Neural cell (in vitro differentiated cells): ENCODE data around the gene VPS13D. TPM values are rescaled to one million over a fixed set of nuclear protein-coding genes. Genes with fewer than 3 reads are reported as not detected.

Experiments used
- H2AFZ ChIP-seq: fragments of 200-600, 300-800 bp; sonication (generic), shearing (Covaris generic); 2 replicates; pipeline ENCODE4 v1.6.0; 2014; ENCODE audit warnings: low read depth, mild to moderate bottlenecking, antibody characterized with exemption, low read length, moderate library complexity
- H3F3A ChIP-seq: fragments of 200-600 bp; shearing (Covaris generic); 2 replicates; pipeline ENCODE4 v1.6.1; 2016; ENCODE audit warnings: mild to moderate bottlenecking, moderate library complexity, mixed read lengths, antibody characterized with exemption, low read length; ENCODE audit not compliant: insufficient read depth, poor library complexity, severe bottlenecking
- H3K27ac ChIP-seq: fragments of 200-600, 300-800 bp; sonication (generic), shearing (Covaris generic); 2 replicates; pipeline ENCODE4 v1.5.1; 2014; ENCODE audit warnings: mild to moderate bottlenecking, low read length, moderate library complexity
- H3K27me3 ChIP-seq: fragments of 300-800, 200-600 bp; sonication (generic), shearing (Covaris generic); 2 replicates; pipeline ENCODE4 v1.6.0; 2014; ENCODE audit warnings: mild to moderate bottlenecking, low read depth, low read length, moderate library complexity; ENCODE audit not compliant: insufficient read depth
- H3K36me3 ChIP-seq: fragments of 300-800, 200-600 bp; sonication (generic), shearing (Covaris generic); 2 replicates; pipeline ENCODE4 v1.5.1; 2014; ENCODE audit warnings: mild to moderate bottlenecking, antibody characterized with exemption, low read length, moderate library complexity; ENCODE audit not compliant: insufficient read depth
- H3K4me2 ChIP-seq: fragments of 300-800, 200-600 bp; sonication (generic), shearing (Covaris generic); 2 replicates; pipeline ENCODE4 v1.6.0; 2014; ENCODE audit warnings: mild to moderate bottlenecking, low read length
- H3K4me3 ChIP-seq: fragments of 300-800, 200-600 bp; sonication (generic), shearing (Covaris generic); 2 replicates; pipeline ENCODE4 v1.5.1; 2014; ENCODE audit warnings: mild to moderate bottlenecking, low read length, moderate library complexity
- H3K79me2 ChIP-seq: fragments of 200-600 bp; shearing (Covaris generic); replicated peaks from 2 replicates; pipeline ENCODE4 v1.6.0; 2014; ENCODE audit warnings: mild to moderate bottlenecking, low read length, moderate library complexity; ENCODE audit not compliant: insufficient read depth
- H3K9ac ChIP-seq: fragments of 300-800, 200-600 bp; sonication (generic), shearing (Covaris generic); 2 replicates; pipeline ENCODE4 v1.6.1; 2016; ENCODE audit warnings: mild to moderate bottlenecking, low read length, mixed read lengths
- H3K9me2 ChIP-seq: fragments of 200-600 bp; shearing (Covaris generic); 2 replicates; pipeline ENCODE4 v1.6.1; 2016; ENCODE audit warnings: mild to moderate bottlenecking, low read length, mixed read lengths; ENCODE audit not compliant: insufficient read depth
- H3K9me3 ChIP-seq: fragments of 200-600, 300-800 bp; sonication (generic), shearing (Covaris generic); 2 replicates; pipeline ENCODE4 v1.6.1; 2016; ENCODE audit warnings: mild to moderate bottlenecking, mixed run types, low read length, moderate library complexity, mixed read lengths
- H4K20me1 ChIP-seq: fragments of 200-600 bp; shearing (Covaris generic); 2 replicates; pipeline ENCODE4 v1.6.1; 2016; ENCODE audit warnings: mild to moderate bottlenecking, mixed run types; ENCODE audit not compliant: insufficient read depth
- EP300 ChIP-seq: fragments of 450-650 bp; conservative IDR thresholded peaks from 2 replicates; pipeline ENCODE4 v1.6.1; 2014; ENCODE audit warnings: antibody characterized with exemption, mild to moderate bottlenecking, moderate library complexity; ENCODE audit not compliant: poor library complexity, severe bottlenecking
- EZH2 ChIP-seq: fragments of 200-600, 300-800 bp; shearing (Covaris generic), sonication (generic); IDR thresholded peaks from 2 replicates; pipeline ENCODE4 v1.6.1; 2014; ENCODE audit warnings: antibody characterized with exemption, low read length, borderline replicate concordance, mild to moderate bottlenecking; ENCODE audit not compliant: insufficient read depth, poor library complexity, severe bottlenecking
- MXI1 ChIP-seq: fragments of 450-650 bp; conservative IDR thresholded peaks from 2 replicates; pipeline ENCODE4 v1.6.1; 2014; ENCODE audit warnings: antibody characterized with exemption, mild to moderate bottlenecking; ENCODE audit not compliant: poor library complexity, severe bottlenecking
- POLR2AphosphoS5 ChIP-seq: IDR thresholded peaks from 2 replicates; pipeline ENCODE4 v1.6.1; 2012
- RAD21 ChIP-seq: fragments of 450-650 bp; conservative IDR thresholded peaks from 2 replicates; pipeline ENCODE4 v1.6.1; 2014; ENCODE audit warnings: antibody characterized with exemption, mild to moderate bottlenecking, moderate library complexity
- SMC3 ChIP-seq: fragments of 450-650 bp; conservative IDR thresholded peaks from 2 replicates; pipeline ENCODE4 v1.6.1; 2014; ENCODE audit warnings: antibody characterized with exemption, mild to moderate bottlenecking, moderate library complexity; ENCODE audit not compliant: poor library complexity
- TAF1 ChIP-seq: IDR thresholded peaks from 2 replicates; pipeline ENCODE4 v1.6.1; 2012; ENCODE audit warnings: low read depth
- polyA plus RNA-seq: library from polyadenylated mRNA; depleted of rRNA; stranded (reverse); fragments of >200 nt; gene quantifications from 2 replicates; pipeline ENCODE4 v1.2.3, GENCODE V29; 2014
- TF ChIP-seq, protein P1 (sequence below): fragments of 450-650 bp; IDR thresholded peaks from 2 replicates; pipeline ENCODE4 v1.5.1; 2014; ENCODE audit warnings: antibody characterized with exemption, mild to moderate bottlenecking, moderate library complexity; ENCODE audit not compliant: poor library complexity, severe bottlenecking
- TF ChIP-seq, protein P2 (sequence below): IDR thresholded peaks from 2 replicates; pipeline ENCODE4 v1.6.1; 2012; ENCODE audit warnings: borderline replicate concordance

VPS13D gene
- polyA plus RNA-seq, 1 donor from 2014 or later: 24.5 TPM

DNA sequence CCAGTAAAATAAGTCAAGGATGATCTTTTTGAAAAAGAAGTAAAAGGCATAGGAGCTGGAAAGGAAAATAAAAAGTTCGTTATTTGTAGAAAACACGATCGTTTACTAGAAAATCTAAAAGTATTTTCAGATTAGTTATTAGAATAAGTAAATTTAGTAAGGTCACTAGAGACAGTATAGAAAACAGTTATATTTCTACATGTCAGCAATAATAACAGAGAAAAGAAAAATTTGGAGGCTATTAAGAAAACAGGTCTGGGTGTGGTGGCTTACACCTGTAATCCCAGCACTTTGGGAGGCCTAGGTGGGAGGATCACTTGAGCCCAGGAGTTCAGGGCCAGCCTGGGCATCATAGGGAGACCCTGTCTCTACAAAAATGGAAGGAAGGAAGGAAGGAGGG is 181.3 kb downstream of the VPS13D start:
- no peaks in the 10 kb centered on the region for H3F3A ChIP-seq
- H3K27me3 ChIP-seq: no peaks in the 10 kb centered on the region
- H3K4me2 ChIP-seq: no peak overlapping the region
- H3K36me3 ChIP-seq: peaks cover 10% of the 10 kb centered on the region
- no peak for TF ChIP-seq EZH2
- TF ChIP-seq SMC3: no peak
- TF ChIP-seq TAF1: no peak
- TF ChIP-seq RAD21: no peak
- TF ChIP-seq EP300: no peak
- TF ChIP-seq MXI1: no peak
- TF ChIP-seq POLR2AphosphoS5: no peak
- TF ChIP-seq, protein P1, sequence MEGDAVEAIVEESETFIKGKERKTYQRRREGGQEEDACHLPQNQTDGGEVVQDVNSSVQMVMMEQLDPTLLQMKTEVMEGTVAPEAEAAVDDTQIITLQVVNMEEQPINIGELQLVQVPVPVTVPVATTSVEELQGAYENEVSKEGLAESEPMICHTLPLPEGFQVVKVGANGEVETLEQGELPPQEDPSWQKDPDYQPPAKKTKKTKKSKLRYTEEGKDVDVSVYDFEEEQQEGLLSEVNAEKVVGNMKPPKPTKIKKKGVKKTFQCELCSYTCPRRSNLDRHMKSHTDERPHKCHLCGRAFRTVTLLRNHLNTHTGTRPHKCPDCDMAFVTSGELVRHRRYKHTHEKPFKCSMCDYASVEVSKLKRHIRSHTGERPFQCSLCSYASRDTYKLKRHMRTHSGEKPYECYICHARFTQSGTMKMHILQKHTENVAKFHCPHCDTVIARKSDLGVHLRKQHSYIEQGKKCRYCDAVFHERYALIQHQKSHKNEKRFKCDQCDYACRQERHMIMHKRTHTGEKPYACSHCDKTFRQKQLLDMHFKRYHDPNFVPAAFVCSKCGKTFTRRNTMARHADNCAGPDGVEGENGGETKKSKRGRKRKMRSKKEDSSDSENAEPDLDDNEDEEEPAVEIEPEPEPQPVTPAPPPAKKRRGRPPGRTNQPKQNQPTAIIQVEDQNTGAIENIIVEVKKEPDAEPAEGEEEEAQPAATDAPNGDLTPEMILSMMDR: no peak
- TF ChIP-seq, protein P2, sequence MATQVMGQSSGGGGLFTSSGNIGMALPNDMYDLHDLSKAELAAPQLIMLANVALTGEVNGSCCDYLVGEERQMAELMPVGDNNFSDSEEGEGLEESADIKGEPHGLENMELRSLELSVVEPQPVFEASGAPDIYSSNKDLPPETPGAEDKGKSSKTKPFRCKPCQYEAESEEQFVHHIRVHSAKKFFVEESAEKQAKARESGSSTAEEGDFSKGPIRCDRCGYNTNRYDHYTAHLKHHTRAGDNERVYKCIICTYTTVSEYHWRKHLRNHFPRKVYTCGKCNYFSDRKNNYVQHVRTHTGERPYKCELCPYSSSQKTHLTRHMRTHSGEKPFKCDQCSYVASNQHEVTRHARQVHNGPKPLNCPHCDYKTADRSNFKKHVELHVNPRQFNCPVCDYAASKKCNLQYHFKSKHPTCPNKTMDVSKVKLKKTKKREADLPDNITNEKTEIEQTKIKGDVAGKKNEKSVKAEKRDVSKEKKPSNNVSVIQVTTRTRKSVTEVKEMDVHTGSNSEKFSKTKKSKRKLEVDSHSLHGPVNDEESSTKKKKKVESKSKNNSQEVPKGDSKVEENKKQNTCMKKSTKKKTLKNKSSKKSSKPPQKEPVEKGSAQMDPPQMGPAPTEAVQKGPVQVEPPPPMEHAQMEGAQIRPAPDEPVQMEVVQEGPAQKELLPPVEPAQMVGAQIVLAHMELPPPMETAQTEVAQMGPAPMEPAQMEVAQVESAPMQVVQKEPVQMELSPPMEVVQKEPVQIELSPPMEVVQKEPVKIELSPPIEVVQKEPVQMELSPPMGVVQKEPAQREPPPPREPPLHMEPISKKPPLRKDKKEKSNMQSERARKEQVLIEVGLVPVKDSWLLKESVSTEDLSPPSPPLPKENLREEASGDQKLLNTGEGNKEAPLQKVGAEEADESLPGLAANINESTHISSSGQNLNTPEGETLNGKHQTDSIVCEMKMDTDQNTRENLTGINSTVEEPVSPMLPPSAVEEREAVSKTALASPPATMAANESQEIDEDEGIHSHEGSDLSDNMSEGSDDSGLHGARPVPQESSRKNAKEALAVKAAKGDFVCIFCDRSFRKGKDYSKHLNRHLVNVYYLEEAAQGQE: no peak
- H3K9ac ChIP-seq: no peak overlapping the region
- H2AFZ ChIP-seq: no peak overlapping the region
- no peak overlapping the region for H3K4me3 ChIP-seq
- H3K9me3 ChIP-seq: peaks cover 3% of the 10 kb centered on the region
- no peaks in the 10 kb centered on the region for H3K79me2 ChIP-seq
- no peaks in the 10 kb centered on the region for H4K20me1 ChIP-seq
- H3K27ac ChIP-seq: no peak overlapping the region
- no peaks in the 10 kb centered on the region for H3K9me2 ChIP-seq

DNA sequence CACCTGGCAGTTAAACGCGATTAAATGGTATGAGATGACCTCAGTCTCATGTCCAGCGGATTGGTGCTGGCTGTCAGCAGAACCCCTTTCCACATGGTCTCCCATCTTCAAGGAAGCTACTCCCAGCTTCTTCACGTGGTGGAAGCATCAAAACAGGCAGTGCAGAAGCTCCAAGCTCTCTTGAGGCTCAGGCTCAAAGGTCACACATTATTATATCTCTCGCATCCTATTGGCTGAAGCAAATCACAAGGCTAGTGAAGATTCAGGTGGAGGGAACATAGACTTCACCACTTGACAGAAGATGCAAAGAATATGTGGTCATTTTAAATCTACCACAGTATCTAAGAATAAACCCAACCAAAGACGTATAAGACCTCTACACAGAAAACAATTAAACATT is 181.9 kb downstream of the VPS13D start:
- no peaks in the 10 kb centered on the region for H3K79me2 ChIP-seq
- TF ChIP-seq EP300 (no peak), RAD21 (no peak), TAF1 (no peak), SMC3 (no peak)
- TF ChIP-seq, protein P1: no peak
- TF ChIP-seq, protein P2: no peak

More for the DNA sequence above, 181.9 kb downstream of the VPS13D start:
- H3K36me3 ChIP-seq: peaks cover 10% of the 10 kb centered on the region
- no peaks in the 10 kb centered on the region for H3K27me3 ChIP-seq
- H3K9me2 ChIP-seq: no peaks in the 10 kb centered on the region
- H3K4me2 ChIP-seq: no peak overlapping the region
- H3F3A ChIP-seq: no peaks in the 10 kb centered on the region
- no peak overlapping the region for H3K4me3 ChIP-seq
- H3K9ac ChIP-seq: no peak overlapping the region
- no peak overlapping the region for H2AFZ ChIP-seq
- no peak overlapping the region for H3K27ac ChIP-seq
- H4K20me1 ChIP-seq: no peaks in the 10 kb centered on the region
- peaks cover 3% of the 10 kb centered on the region for H3K9me3 ChIP-seq
